MM.1S (cell line): ENCODE results near the gene PFAS.

ENCODE experiments used
- DNase-seq: peaks from one replicate; pipeline ENCODE4 v3.0.0-alpha.2; 2015
- H2AFZ ChIP-seq: fragments of 300-600 bp; sonication (generic); 2 replicates; pipeline ENCODE4 v1.6.0; 2016; ENCODE audit warnings: antibody characterized with exemption, low read length
- H3F3A ChIP-seq: fragments of 300-600 bp; sonication (generic); 2 replicates; pipeline ENCODE4 v1.6.1; 2016; ENCODE audit warnings: mild to moderate bottlenecking, antibody characterized with exemption, low read length, moderate library complexity, mixed read lengths; ENCODE audit not compliant: insufficient read depth
- H3K27ac ChIP-seq: fragments of 300-600 bp; sonication (generic); 2 replicates; pipeline ENCODE4 v1.5.1; 2016; ENCODE audit warnings: mild to moderate bottlenecking, low read length
- H3K27me3 ChIP-seq: fragments of 300-600 bp; sonication (generic); replicated peaks from 2 replicates; pipeline ENCODE4 v1.6.0; 2016; ENCODE audit warnings: low read length; ENCODE audit not compliant: insufficient read depth
- H3K36me3 ChIP-seq: fragments of 300-600 bp; sonication (generic); replicated peaks from 2 replicates; pipeline ENCODE4 v1.6.1; 2016; ENCODE audit warnings: mild to moderate bottlenecking, low read length, mixed read lengths; ENCODE audit not compliant: insufficient read depth
- H3K4me1 ChIP-seq: fragments of 300-600 bp; sonication (generic); 2 replicates; pipeline ENCODE4 v1.6.1; 2016; ENCODE audit warnings: low read length, mixed read lengths
- H3K4me2 ChIP-seq: fragments of 300-600 bp; sonication (generic); 2 replicates; pipeline ENCODE4 v1.6.0; 2016; ENCODE audit warnings: low read depth, low read length
- H3K4me3 ChIP-seq: fragments of 300-600 bp; sonication (generic); 2 replicates; pipeline ENCODE4 v1.5.1; 2016; ENCODE audit warnings: low read length, mixed read lengths
- H3K79me2 ChIP-seq: fragments of 300-600 bp; sonication (generic); 2 replicates; pipeline ENCODE4 v1.6.1; 2016; ENCODE audit warnings: mixed run types, low read length, mixed read lengths
- H3K9ac ChIP-seq: fragments of 300-600 bp; sonication (generic); 2 replicates; pipeline ENCODE4 v1.6.1; 2016; ENCODE audit warnings: low read length, mixed read lengths
- H3K9me2 ChIP-seq: fragments of 300-600 bp; sonication (generic); replicated peaks from 2 replicates; pipeline ENCODE4 v1.6.1; 2016; ENCODE audit warnings: mild to moderate bottlenecking, low read length, mixed read lengths; ENCODE audit not compliant: insufficient read depth
- H3K9me3 ChIP-seq: fragments of 300-600 bp; sonication (generic); replicated peaks from 2 replicates; pipeline ENCODE4 v1.6.1; 2016; ENCODE audit warnings: mild to moderate bottlenecking, low read length, mixed read lengths; ENCODE audit not compliant: insufficient read depth
- H4K20me1 ChIP-seq: fragments of 300-600 bp; sonication (generic); 2 replicates; pipeline ENCODE4 v1.6.1; 2016; ENCODE audit warnings: mild to moderate bottlenecking, low read length, moderate library complexity, mixed read lengths; ENCODE audit not compliant: insufficient read depth
- EZH2 ChIP-seq: fragments of 300-600 bp; sonication (generic); optimal IDR thresholded peaks from 2 replicates; pipeline ENCODE3; 2017; ENCODE audit warnings: low read depth, mild to moderate bottlenecking, antibody characterized with exemption, low read length, mixed read lengths
- EZH2phosphoT487 ChIP-seq: fragments of 300-600 bp; sonication (generic); IDR thresholded peaks from 2 replicates; pipeline ENCODE4 v1.6.1; 2018; ENCODE audit warnings: antibody characterized with exemption, low read length
- TF ChIP-seq, protein P1 (sequence below): fragments of 300-600 bp; sonication (generic); IDR thresholded peaks from 2 replicates; pipeline ENCODE4 v1.5.1; 2016; ENCODE audit warnings: antibody characterized with exemption, low read length, mixed read lengths

PFAS gene

DNA sequence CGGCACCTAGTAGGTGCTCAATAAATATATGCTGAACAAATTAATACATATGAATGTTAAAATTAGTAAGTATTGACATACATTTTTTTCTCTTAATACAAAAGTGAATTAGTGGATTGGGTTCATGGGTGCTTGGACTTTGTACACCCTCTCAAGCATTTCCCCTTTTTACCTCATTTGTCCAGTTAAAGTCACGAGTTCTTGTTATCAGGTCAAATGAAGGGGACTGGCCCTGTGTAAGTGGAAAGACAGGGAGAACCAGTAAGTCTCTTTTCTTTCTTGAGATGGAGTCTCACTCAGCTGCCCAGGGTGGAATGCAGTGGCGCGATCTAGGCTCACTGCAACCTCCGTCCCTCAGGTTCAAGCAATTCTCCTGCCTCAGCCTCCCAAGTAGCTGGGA is 25.7 kb downstream of the PFAS start:
- H3K9ac ChIP-seq, result no peak overlapping the region
- no peaks in the 10 kb centered on the region for H3K9me2 ChIP-seq
- no peak overlapping the region for H2AFZ ChIP-seq
- no peak overlapping the region for H3K4me2 ChIP-seq
- TF ChIP-seq, protein P1, sequence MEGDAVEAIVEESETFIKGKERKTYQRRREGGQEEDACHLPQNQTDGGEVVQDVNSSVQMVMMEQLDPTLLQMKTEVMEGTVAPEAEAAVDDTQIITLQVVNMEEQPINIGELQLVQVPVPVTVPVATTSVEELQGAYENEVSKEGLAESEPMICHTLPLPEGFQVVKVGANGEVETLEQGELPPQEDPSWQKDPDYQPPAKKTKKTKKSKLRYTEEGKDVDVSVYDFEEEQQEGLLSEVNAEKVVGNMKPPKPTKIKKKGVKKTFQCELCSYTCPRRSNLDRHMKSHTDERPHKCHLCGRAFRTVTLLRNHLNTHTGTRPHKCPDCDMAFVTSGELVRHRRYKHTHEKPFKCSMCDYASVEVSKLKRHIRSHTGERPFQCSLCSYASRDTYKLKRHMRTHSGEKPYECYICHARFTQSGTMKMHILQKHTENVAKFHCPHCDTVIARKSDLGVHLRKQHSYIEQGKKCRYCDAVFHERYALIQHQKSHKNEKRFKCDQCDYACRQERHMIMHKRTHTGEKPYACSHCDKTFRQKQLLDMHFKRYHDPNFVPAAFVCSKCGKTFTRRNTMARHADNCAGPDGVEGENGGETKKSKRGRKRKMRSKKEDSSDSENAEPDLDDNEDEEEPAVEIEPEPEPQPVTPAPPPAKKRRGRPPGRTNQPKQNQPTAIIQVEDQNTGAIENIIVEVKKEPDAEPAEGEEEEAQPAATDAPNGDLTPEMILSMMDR, result no peak
- TF ChIP-seq EZH2phosphoT487, result no peak
- TF ChIP-seq EZH2, result no peak
- no peaks in the 10 kb centered on the region for H3K9me3 ChIP-seq
- no peaks in the 10 kb centered on the region for H3F3A ChIP-seq
- no peak overlapping the region for H3K27ac ChIP-seq
- no peaks in the 10 kb centered on the region for H3K27me3 ChIP-seq
- H3K4me3 ChIP-seq, result no peak overlapping the region
- no peaks in the 10 kb centered on the region for H3K4me1 ChIP-seq
- H3K36me3 ChIP-seq, result no peaks in the 10 kb centered on the region
- no peak for DNase-seq
- no peaks in the 10 kb centered on the region for H4K20me1 ChIP-seq
- H3K79me2 ChIP-seq, result no peaks in the 10 kb centered on the region

DNA sequence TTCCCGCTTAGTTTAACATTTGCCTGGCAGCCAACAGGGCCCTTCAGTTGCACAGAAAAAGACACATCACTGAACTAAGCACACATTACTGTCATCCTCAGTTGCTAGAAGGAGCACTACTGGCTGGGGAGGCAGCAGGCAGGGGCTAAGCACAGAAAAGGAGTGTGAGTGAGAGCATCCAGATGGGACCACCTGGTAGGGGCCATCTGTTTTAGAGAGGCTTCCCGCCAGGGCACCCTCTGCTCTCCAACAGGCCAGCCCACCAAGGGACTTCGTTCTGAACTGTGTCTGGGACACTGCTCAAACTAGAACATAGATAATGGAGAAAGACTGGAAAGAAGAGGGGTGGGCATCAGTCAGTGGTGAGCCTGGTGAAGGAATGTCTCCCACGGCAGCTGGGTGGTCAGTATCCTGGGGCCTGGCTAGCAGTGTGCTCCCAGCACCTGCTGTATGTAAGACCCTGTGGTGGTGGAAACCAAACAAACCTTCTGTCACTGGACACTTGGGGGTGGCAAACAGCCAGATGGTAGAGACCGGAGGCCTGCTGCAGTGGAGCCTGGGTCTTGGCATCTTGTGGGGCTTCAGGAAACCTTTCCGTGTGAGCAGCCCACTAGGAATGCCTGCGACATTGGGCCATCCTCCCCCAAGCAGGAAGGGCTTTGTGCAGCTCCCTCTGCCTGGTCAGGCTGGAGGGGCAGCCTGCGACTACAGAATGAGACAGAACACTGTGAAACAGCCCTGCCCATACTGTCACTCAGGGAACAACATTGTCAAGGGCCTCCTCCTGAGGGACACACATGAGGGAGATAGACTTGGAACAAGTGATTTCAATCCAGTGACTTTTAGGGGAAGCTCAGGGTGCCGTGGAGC is 26.6 kb downstream of the PFAS start:
- H3K79me2 ChIP-seq, result no peaks in the 10 kb centered on the region
- TF ChIP-seq, protein P1, result no peak
- no peak for TF ChIP-seq EZH2phosphoT487
- no peak for TF ChIP-seq EZH2
- H3K4me2 ChIP-seq, result no peak overlapping the region
- no peak overlapping the region for H3K27ac ChIP-seq
- no peaks in the 10 kb centered on the region for H3K9me2 ChIP-seq
- H3K27me3 ChIP-seq, result no peaks in the 10 kb centered on the region
- no peaks in the 10 kb centered on the region for H3K4me1 ChIP-seq
- no peak overlapping the region for H2AFZ ChIP-seq
- no peak overlapping the region for H3K4me3 ChIP-seq
- H4K20me1 ChIP-seq, result no peaks in the 10 kb centered on the region
- DNase-seq, result no peak
- no peaks in the 10 kb centered on the region for H3F3A ChIP-seq
- no peak overlapping the region for H3K9ac ChIP-seq
- no peaks in the 10 kb centered on the region for H3K9me3 ChIP-seq
- H3K36me3 ChIP-seq, result no peaks in the 10 kb centered on the region

DNA sequence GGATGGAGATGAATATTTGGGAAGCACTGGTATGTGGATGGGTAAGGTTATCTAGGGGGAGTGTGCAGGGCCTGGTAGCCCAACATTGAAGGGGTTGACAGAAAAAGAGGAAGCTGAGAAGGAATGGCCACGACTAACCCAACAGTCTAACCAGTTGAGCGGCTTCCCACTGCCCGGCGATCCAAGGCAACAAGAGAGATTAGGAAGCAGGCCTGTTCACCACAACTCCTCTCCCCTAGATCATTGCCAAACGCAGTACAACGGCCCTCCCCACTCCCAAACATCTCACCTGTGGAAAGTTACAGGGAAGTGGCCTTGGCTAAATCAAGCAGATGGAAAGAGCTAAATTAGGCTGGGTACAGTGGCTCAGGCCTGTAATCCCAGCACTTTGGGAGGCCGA is 28.2 kb downstream of the PFAS start:
- no peaks in the 10 kb centered on the region for H3K79me2 ChIP-seq
- TF ChIP-seq EZH2phosphoT487, result no peak
- no peak for DNase-seq
- no peaks in the 10 kb centered on the region for H3K27me3 ChIP-seq
- H3K9me2 ChIP-seq, result no peaks in the 10 kb centered on the region
- no peaks in the 10 kb centered on the region for H3K9me3 ChIP-seq
- H3K36me3 ChIP-seq, result no peaks in the 10 kb centered on the region
- H3K4me3 ChIP-seq, result no peak overlapping the region
- H2AFZ ChIP-seq, result no peak overlapping the region
- no peaks in the 10 kb centered on the region for H4K20me1 ChIP-seq
- H3F3A ChIP-seq, result no peaks in the 10 kb centered on the region
- H3K4me1 ChIP-seq, result no peaks in the 10 kb centered on the region
- no peak overlapping the region for H3K27ac ChIP-seq
- no peak overlapping the region for H3K9ac ChIP-seq
- no peak overlapping the region for H3K4me2 ChIP-seq

DNA sequence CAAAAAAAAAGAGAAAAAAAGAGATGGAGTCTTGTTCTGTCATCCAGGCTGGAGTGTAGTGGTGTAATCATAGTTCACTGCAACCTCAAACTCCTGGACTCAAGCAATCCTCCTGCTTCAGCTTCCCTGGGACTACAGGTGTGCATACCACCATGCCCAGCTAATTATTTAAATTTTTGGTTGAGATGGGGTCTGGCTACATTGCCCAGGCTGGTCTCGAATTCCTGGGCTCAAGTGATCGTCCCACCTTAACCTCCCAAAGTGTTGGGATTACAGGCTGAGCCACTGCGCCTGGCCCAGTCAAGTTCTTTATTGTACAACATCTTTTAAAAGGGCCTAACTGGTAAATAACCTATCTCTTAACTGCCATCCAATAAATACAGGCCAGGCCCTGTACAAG is 33.3 kb downstream of the PFAS start:
- no peaks in the 10 kb centered on the region for H3K27me3 ChIP-seq
- H3K79me2 ChIP-seq, result no peaks in the 10 kb centered on the region
- H3K9me2 ChIP-seq, result no peaks in the 10 kb centered on the region
- H3K4me1 ChIP-seq, result no peaks in the 10 kb centered on the region
- no peak for DNase-seq
- TF ChIP-seq, protein P1, result no peak
- TF ChIP-seq EZH2 (no peak), EZH2phosphoT487 (no peak)
- H2AFZ ChIP-seq, result no peak overlapping the region
- no peaks in the 10 kb centered on the region for H3K9me3 ChIP-seq
- H3K4me2 ChIP-seq, result no peak overlapping the region
- H4K20me1 ChIP-seq, result no peaks in the 10 kb centered on the region
- no peaks in the 10 kb centered on the region for H3K36me3 ChIP-seq
- no peaks in the 10 kb centered on the region for H3F3A ChIP-seq
- H3K9ac ChIP-seq, result no peak overlapping the region
- H3K4me3 ChIP-seq, result no peak overlapping the region
- no peak overlapping the region for H3K27ac ChIP-seq
